ENCODE results near the gene LANCL2.
"Not testable (repeated sequence)": the region's sequence is repeated elsewhere in the genome, so short reads cannot be mapped to it uniquely, and the experiment has no call there.

LANCL2 gene

DNA sequence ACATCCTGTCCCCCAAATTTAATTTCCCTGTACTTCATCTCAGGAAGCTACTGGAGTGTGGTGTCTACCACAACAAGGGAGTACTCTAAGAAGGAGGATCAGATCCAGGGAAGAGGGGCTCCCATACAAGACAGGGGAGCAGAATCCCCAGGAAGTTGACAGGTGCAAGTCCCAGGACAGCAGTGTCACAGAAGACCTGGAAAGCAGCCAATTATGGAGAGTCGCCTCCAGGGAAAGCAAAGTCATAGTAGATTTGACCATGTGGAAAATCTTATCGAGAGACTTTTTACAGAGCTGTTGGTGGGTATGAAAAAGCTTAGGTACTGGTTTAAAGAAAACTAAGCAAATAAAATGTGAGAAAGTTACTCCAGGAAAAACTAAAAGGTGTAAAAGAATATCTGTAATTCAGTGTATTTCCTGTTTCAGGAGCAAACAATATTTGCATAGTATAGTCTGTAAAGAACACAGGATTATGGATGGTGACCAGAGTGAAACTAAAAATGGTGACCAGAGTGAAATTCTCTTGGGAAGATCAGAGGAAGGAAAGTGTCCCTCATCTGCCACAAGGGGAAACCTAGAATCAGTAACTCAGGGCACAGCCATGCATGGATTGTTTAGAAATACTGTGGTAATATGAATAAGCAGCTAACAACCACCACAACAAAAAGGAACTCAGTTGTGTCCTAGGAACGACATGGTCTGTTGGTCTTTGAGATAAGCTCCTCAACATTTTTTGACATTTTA lies 44.5 kb downstream of the LANCL2 start:
- DNase-seq = no peak

DNA sequence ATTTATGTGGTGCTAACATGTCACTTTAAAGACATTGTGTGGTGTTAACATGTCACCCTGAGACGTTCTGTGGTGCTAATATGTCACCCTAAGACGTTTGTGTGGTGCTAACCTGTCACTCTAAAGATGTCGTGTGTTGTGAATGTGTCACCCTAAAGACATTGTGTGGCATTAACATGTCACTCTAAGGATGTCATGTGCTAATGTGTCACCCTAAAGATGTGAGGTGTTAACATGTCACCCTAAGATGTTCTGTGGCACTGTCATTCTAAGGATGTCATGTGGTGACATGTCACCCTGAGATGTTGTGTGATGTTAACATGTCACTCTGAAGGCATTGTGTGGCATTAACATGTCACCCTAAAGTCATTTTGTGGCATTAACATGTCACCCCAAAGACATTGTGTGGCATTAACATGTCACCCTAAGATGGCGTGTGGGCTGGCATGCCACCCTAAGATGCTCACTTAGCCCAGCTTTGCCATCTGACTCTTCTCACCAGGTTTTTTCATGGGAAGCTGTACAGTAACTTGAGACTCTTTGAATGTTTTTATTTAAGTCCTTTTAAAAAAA lies 45.6 kb downstream of the LANCL2 start:
- no peak for DNase-seq

- DNase-seq = no peak
Observed at GRCh38 chr7:55411844-55412243, 46.7 kb downstream of the LANCL2 start.

DNA sequence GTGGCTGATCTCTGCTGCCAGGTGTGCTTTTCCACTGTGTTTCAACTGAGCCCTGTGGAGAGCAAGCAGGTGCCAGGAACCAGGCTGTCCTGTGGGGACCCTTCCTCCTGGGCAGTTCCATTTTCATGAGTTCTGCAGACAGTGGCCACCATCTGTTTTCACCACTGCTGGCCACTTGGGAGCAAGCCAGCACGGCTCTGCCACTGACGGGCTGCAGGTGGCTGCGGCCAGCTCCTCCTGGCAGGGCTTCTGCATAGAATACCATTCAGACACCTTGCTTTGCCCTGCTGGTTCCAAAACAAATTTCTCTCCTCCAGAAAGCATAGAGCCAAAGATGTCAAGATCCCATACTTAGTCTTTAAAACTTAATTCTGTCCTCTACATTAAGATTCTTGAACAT lies 48.3 kb downstream of the LANCL2 start:
- no peak for DNase-seq

DNA sequence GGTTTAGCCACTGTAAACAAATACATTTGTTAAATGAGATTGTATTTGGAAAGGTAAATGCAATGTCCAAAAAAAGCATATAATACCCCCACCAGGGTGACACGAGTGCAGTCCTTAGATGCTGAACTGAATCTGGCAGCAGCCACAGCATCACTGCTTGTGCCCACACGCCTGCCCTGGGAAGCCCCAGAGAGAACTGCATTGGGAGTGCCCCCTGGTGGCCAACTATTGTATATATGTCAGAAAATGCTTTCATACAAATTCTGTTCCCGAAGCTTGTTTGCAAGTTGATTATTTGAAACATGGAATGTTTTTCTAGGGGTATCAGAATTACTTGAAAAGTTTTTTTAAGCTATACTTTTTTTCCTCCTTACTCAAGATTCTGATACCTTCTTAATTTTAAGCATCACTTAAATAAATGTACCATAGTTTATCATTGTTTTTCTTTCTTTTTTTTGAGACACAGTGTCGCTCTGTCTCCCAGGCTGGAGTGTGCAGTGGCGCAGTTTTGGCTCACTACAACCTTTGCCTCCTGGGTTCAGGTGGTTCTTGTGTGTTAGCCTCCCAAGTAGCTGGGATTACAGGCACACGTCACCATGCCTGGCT lies 50.1 kb downstream of the LANCL2 start:
- peak; percentile 40 for DNase-seq

GRCh38 chr7:55417456-55417855 lies 52.3 kb downstream of the LANCL2 start:
- not testable (repeated sequence) for DNase-seq

DNA sequence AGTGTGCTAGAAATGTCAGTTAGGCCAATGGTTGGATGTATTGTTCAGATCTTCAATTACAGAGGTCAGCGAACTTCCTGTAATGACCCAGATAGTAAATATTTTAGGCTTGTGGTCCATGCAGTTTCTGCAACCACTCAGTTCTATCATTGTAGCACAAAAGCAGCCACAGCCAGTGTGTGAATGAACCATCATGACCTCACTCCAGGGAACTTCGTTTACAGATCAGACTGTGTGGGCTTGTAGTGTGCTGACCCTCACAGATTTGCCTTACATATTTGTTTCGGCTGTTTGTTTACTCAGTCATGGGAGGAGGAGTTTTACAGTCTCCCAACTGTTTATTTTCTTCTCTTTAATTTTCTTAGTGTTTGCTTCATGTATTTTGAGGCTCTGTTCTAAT lies 55.4 kb downstream of the LANCL2 start:
- peak; percentile 37 for DNase-seq

DNA sequence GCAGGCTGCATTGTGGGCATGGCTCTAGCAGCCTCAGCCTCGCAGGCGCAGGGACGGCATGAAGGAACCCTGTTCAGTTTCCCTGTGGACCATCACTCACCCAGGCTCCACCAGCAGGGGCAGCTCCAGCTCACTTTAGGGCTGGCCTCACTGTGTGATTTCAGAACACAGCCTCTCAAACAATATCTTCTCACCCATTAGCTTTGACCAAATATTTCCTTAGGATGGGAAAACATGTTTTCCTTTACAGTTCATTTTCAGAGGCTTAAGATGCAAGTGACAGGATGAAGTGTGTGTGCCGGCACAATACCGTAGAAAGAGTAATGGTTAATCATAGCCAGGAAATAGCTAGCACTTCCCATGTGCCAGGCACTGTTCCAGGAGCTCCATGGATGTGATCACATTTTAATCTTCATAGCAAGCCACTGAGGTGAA lies 58.2 kb downstream of the LANCL2 start:
- DNase-seq = no peak

- no peak for DNase-seq
Observed at GRCh38 chr7:55423891-55424290, 58.8 kb downstream of the LANCL2 start.

GRCh38 chr7:55425141-55425752 lies 60.1 kb downstream of the LANCL2 start:
- DNase-seq = no peak

GRCh38 chr7:55426676-55427075 lies 61.5 kb downstream of the LANCL2 start:
- DNase-seq = no peak

GRCh38 chr7:55427342-55427741 lies 62.2 kb downstream of the LANCL2 start:
- DNase-seq = no peak

- DNase-seq = no peak
Observed at GRCh38 chr7:55427800-55428199, 62.7 kb downstream of the LANCL2 start.

- DNase-seq = no peak
Observed at GRCh38 chr7:55429835-55430499, 64.8 kb downstream of the LANCL2 start.

DNA sequence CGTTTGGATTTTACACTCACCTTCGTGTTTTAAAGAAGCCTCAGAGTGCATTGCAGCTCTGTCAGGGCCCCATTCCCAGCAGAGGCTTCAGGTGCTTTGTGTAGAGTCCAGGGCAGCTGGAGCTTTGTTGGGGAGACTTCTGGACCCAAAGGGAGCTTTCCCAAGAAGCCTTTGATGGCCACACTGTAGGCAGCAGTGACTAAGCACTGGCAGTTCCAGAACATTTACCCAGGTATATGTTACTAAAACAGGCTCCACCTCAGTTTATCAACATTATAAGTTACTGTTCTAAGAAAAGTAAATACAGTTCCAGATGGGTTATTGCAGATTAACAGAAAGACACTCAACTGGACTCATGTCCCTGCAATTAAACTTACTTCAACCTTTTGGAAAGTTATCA lies 66.8 kb downstream of the LANCL2 start:
- no peak for DNase-seq

DNA sequence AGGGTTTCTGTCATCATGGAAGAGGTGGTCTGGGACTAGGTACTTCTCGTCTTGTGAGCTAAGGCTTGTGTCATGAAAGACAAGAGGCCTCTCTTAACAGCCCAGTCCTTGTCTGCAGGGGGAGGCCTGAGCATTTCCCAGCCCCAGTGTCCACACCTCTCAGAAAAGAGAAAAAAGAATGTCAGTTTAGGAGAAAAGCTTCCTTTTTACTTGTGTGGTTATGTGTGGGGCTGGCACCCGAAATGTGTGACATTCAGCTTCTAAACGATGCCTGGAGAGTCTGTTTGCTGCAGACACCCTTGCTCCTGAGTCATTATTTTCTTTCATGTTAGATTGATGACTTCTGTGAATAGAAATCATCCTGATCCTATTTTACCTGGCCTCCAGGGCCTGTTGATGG lies 67.4 kb downstream of the LANCL2 start:
- no peak for DNase-seq

DNA sequence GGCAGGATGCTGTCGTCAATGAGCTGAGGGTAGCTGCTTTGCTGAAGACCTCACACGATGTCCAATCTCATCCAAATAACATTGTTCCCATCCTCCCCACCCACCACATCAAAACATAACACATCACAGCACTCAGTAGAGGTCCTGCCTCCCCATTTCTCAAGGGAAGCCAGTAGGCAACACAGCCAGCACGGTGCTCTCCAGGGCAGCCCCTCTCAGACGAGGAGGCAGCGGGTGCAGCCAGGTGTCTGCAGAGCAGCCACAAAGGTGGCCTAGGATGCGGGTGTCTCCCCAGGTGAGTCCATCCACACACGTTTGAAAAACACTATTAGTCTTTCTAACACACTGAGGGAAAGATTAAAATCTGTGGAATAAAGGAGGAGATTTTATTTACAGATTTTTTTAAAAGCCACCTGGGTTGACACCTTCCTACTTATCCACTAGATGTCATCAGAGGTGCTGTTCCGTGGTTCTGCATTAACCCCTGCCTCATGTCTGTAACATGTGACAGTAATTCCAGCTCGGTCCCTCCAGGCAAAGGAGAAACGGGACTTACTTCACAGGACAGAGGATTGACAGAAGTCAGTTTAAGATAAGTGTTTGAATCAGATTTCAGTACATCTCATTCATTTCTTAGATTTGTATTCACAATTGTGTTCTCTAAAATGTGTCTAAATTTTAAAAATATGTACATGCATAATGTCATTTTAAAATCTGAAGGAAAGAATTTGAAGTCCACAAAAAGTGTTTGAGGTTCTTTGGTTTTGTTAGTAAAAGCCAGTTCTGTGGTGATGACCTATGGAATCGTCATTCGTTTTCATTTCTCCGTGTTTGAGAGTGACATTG lies 68.0 kb downstream of the LANCL2 start:
- peak; percentile 8 for DNase-seq

GRCh38 chr7:55435466-55435865 lies 70.3 kb downstream of the LANCL2 start:
- no peak for DNase-seq

GRCh38 chr7:55436457-55436856 lies 71.3 kb downstream of the LANCL2 start:
- no peak for DNase-seq

DNA sequence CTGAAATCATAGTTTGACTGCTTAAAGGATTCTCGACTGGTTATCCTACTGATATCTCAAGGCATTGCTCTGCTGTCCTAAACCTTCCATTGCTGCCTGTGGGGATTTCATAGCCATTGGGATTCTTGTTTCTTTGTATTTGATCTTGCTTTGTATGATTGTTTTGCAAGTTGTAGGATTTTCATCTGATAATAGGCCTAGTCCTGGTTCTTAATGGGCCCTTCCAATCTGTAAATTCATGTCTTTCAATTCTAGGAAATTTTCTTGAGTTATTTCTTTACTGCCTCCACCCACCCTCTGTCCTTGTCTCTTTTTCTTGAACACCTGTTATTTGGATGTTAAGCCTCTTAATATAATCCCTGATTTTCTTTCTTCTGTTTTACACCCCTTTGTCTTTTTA lies 72.2 kb downstream of the LANCL2 start:
- DNase-seq = no peak

- DNase-seq = no peak
Observed at GRCh38 chr7:55438085-55438756, 73.1 kb downstream of the LANCL2 start.
